GM18498 (cell line): ENCODE data around the gene GAS5.

Experiments
- ATAC-seq: cut with Tn5 transposase; IDR thresholded peaks from one replicate; pipeline ENCODE4 v1.9.1; 2021; ENCODE audit warnings: mild to moderate bottlenecking, moderate library complexity; ENCODE audit not compliant: unreplicated experiment

Gene GAS5

GRCh38 chr1:173832748-173833147, 35.0 kb downstream of the GAS5 start:
- ATAC-seq, result no peak

- no peak for ATAC-seq
These were observed 40.2 kb downstream of the GAS5 start for GRCh38 chr1:173827611-173828010.

GRCh38 chr1:173824315-173825081, 43.3 kb downstream of the GAS5 start, which contains the start of the genes CENPL and DARS2:
Gene CENPL, minus strand, starts transcription at chr1:173824883. Its CDS starts 13,584 bp downstream, at chr1:173811299.
Gene DARS2, plus strand, starts transcription at chr1:173824673. Its CDS starts 557 bp downstream, at chr1:173825230.
- ATAC-seq, result peak; percentile 83

GRCh38 chr1:173823781-173824314, 43.9 kb downstream of the GAS5 start:
- ATAC-seq, result peak; percentile 42

- ATAC-seq, result no peak
These were observed 46.1 kb downstream of the GAS5 start for GRCh38 chr1:173821680-173822079.

- no peak for ATAC-seq
These were observed 49.3 kb downstream of the GAS5 start for GRCh38 chr1:173818459-173818858.
